Cardiac fibroblast (primary cell): ENCODE results near the gene IQCC.

Source experiments
- DNase-seq, 2 donors: peaks; one replicate each; pipeline versions ENCODE4 v3.0.0 to v3.0.0-alpha.2; 2010; ENCODE audit warnings: low read depth in 2 of 2
- H3K4me3 ChIP-seq, 2 donors: replicated peaks in 1 of 2; 1 replicate in 1 of 2; 2 replicates in 1 of 2; pipeline ENCODE4 v1.5.1; 2011; ENCODE audit warnings: low read depth in 2 of 2, low read length in 2 of 2, mild to moderate bottlenecking in 2 of 2, moderate library complexity in 1 of 2
- CTCF ChIP-seq: IDR thresholded peaks from one replicate; pipeline ENCODE4 v1.5.1; 2011; ENCODE audit warnings: low read depth, mild to moderate bottlenecking, low read length, inconsistent platforms

The IQCC gene

GRCh38 chr1:32182060-32182459, 23.4 kb upstream of the IQCC start:
- peak overlapping the region; percentile 13 to 76 for H3K4me3 ChIP-seq
- peak in 1 of 2 donors; percentile 34 for DNase-seq
- no peak for TF ChIP-seq CTCF

GRCh38 chr1:32184650-32185049, 20.8 kb upstream of the IQCC start:
- no peak overlapping the region for H3K4me3 ChIP-seq
- no peak for DNase-seq
- TF ChIP-seq CTCF: no peak

GRCh38 chr1:32186077-32186476, 19.4 kb upstream of the IQCC start:
- DNase-seq: no peak
- no peak overlapping the region for H3K4me3 ChIP-seq
- TF ChIP-seq CTCF: no peak

DNA sequence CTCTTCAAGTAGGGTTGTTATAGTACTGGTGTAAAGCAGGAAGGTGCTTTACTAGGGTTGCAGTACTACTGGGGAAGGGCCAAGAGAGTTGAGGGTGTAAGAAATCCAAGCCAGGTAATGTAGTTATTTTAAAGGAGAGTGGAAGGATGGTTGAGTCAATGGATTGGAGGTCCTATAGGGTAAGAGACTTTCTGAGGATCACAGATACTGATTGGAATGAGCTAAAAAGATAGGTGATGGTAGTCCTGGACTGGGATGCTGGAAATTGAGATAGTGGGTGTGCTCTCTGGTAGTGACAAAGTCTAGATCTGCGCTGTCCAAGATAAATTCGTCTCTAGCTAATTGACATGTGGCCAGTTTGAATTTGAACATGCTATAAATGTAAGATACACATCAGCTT, 19.0 kb upstream of the IQCC start:
- TF ChIP-seq CTCF: no peak

GRCh38 chr1:32187850-32188249, 17.6 kb upstream of the IQCC start:
- no peak for TF ChIP-seq CTCF
- DNase-seq: no peak
- H3K4me3 ChIP-seq: no peak overlapping the region

More for the DNA sequence above, 19.0 kb upstream of the IQCC start:
- no peak for DNase-seq
- H3K4me3 ChIP-seq: no peak overlapping the region

GRCh38 chr1:32192220-32192948, 13.1 kb upstream of the IQCC start:
- TF ChIP-seq CTCF: no peak
- no peak overlapping the region for H3K4me3 ChIP-seq
- no peak for DNase-seq

- no peak for DNase-seq
- no peak for TF ChIP-seq CTCF
- no peak overlapping the region for H3K4me3 ChIP-seq
Observed at GRCh38 chr1:32194984-32195383, 10.5 kb upstream of the IQCC start.
